ENCODE results near the gene RCAN3.
"Not testable (repeated sequence)": the region's sequence is repeated elsewhere in the genome, so short reads cannot be mapped to it uniquely, and the experiment has no call there.

RCAN3 gene

DNA sequence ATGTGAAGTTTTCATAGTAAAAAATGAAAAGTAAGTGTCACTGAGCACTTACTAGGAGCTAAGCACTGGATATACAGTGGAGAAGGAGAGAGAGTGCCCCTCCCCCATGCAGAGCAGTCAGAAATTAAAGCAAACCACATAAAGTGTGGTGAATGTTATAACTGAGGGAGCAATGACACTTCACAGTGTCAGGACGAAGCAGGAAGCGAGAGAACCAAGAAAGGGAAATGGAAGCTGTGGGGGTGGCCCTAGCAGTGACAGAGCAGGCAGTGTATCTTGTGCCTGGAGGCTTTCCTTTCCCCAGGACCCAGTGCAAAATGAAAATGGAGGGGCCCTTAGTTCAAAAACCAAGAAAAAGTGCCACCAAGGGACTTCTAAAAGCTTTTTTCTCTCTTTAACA, 21.5 kb upstream of the RCAN3 start:
- Histone ChIP-seq H3K4me3 (ENCODE audit: low read depth, low read length) (no peak overlapping the region), H3K4me1 (no peaks in the 10 kb centered on the region), H3K27me3 (no peaks in the 10 kb centered on the region), H3K9me3 (no peaks in the 10 kb centered on the region), H3K36me3 (no peaks in the 10 kb centered on the region)
- no peak for DNase-seq
- TF ChIP-seq, protein P1, sequence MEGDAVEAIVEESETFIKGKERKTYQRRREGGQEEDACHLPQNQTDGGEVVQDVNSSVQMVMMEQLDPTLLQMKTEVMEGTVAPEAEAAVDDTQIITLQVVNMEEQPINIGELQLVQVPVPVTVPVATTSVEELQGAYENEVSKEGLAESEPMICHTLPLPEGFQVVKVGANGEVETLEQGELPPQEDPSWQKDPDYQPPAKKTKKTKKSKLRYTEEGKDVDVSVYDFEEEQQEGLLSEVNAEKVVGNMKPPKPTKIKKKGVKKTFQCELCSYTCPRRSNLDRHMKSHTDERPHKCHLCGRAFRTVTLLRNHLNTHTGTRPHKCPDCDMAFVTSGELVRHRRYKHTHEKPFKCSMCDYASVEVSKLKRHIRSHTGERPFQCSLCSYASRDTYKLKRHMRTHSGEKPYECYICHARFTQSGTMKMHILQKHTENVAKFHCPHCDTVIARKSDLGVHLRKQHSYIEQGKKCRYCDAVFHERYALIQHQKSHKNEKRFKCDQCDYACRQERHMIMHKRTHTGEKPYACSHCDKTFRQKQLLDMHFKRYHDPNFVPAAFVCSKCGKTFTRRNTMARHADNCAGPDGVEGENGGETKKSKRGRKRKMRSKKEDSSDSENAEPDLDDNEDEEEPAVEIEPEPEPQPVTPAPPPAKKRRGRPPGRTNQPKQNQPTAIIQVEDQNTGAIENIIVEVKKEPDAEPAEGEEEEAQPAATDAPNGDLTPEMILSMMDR (IDR thresholded peaks at IDR 0.05; ENCODE audit: low read depth, low read length): no peak

DNA sequence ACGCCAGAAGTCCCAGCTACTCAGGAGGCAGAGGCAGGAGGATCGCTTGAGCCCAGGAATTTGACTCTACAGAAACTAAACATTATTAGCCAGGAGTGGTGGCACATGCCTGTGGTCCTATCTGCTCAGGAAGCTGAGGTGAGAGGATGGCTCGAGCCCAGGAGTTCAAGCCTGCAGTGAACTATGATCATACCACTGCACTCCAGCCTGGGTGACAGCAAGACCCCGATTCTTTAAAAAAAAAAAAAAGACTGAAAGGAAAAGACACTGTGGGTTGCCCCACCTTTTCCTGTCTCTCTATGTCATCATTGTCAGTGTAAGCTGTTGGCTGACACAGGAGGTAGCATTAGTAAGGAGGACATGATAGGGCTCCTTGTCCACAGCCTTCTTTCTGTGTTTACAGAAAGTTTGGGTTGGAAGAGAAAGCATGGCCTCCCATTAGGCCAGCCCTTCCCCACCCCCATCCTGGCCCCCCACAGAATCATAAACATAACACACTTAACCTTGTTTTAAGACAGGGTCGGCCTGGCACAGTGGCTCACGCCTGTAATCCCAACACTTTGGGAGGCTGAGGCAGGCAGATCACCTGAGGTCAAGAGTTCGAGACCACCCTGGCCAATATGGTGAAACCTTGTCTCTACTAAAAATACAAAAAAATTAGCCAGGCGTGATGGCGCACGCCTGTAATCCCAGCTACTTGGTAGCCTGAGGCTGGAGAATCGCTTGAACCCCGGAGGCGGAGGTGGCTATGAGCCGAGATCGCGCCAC, 20.6 kb upstream of the RCAN3 start:
- no peaks in the 10 kb centered on the region for H3K36me3 ChIP-seq
- TF ChIP-seq, protein P1 (IDR thresholded peaks at IDR 0.05; ENCODE audit: low read depth, low read length): no peak
- no peak overlapping the region for H3K4me3 ChIP-seq (ENCODE audit: low read depth, low read length)
- no peaks in the 10 kb centered on the region for H3K4me1 ChIP-seq
- DNase-seq: no peak
- no peaks in the 10 kb centered on the region for H3K27me3 ChIP-seq
- no peaks in the 10 kb centered on the region for H3K9me3 ChIP-seq

DNA sequence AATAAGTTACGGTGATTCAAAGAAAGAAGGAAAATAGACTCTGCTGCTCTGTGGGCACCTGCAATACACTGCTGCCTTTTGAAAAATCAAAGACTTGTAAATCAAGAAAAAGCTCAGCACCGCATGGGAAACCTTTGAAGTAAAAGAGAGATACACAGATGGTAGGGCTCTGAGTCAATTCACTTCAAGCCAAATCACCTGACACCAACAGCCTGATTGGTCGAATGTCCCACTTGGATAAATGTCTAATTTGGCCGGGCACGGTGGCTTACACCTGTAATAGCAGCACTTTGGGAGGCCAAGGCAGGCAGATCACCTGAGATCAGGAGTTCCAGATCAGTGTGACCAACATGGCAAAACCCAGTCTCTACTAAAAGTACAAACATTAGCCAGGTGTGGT, 19.2 kb upstream of the RCAN3 start:
- no peaks in the 10 kb centered on the region for H3K4me1 ChIP-seq
- no peak for DNase-seq
- H3K4me3 ChIP-seq (ENCODE audit: low read depth, low read length): no peak overlapping the region
- H3K27me3 ChIP-seq: no peaks in the 10 kb centered on the region
- no peaks in the 10 kb centered on the region for H3K36me3 ChIP-seq
- TF ChIP-seq, protein P1 (IDR thresholded peaks at IDR 0.05; ENCODE audit: low read depth, low read length): no peak
- H3K9me3 ChIP-seq: no peaks in the 10 kb centered on the region

DNA sequence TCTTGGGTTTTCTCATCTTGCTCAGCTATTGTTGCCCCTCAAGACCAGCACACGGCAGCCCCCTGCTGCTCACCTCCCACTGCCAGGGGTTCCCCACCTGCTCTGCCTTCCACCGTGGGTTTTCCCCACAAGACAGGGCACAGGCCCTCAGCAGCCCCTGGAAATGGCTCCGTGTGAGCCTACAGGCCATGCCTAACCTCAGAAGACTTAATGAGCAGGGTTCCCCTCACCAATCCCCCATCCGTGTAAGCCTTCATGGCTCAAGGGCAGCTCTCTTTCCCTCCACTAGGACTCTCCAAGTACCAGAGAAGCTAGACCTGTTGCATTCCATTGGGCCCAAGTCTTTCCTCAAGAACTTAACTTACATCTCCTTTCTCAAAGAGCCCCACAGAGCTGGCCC, 18.4 kb upstream of the RCAN3 start:
- H3K9me3 ChIP-seq: no peaks in the 10 kb centered on the region
- DNase-seq: no peak
- TF ChIP-seq, protein P1 (IDR thresholded peaks at IDR 0.05; ENCODE audit: low read depth, low read length): no peak

DNA sequence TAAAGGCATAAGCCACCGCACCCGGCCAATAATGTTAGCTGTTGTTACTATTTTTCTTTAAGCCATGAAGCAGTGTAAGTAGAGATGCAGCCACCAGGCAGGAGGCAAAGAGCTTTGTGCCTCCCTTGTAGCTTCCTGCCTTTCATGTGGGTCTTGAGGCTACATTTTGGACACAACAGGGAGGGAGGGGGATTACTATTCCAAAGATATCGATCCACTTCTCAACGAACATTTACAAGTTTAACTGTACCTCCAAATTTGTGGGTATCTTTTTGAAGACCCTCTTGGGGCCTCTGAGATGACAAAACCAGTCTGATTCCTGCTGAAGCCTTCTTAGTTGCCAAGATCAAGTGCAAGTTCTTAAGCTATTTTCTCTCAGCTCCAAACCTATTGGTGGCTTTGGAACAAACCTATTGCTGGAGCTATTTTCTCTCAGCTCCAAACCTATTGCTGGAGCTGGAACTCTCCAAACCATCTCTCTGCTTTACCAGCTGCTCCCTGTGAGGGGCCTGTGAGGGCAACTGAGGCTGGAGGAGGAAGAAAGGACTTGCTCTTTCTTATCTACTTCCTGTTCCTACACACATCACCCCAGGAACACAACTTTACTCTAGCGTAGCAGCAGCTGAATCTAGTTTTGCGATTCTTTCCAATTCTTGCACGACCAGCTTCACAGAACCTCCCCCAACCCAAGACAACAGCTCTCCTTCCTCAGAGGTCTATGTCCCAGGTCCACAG, 16.1 kb upstream of the RCAN3 start:
- no peaks in the 10 kb centered on the region for H3K27me3 ChIP-seq
- no peak overlapping the region for H3K4me3 ChIP-seq (ENCODE audit: low read depth, low read length)
- DNase-seq: no peak
- no peaks in the 10 kb centered on the region for H3K36me3 ChIP-seq
- TF ChIP-seq, protein P1 (IDR thresholded peaks at IDR 0.05; ENCODE audit: low read depth, low read length): no peak
- no peaks in the 10 kb centered on the region for H3K9me3 ChIP-seq
- H3K4me1 ChIP-seq: no peaks in the 10 kb centered on the region

More for the DNA sequence above, 18.4 kb upstream of the RCAN3 start:
- no peaks in the 10 kb centered on the region for H3K27me3 ChIP-seq
- H3K36me3 ChIP-seq: no peaks in the 10 kb centered on the region
- no peaks in the 10 kb centered on the region for H3K4me1 ChIP-seq
- no peak overlapping the region for H3K4me3 ChIP-seq (ENCODE audit: low read depth, low read length)

DNA sequence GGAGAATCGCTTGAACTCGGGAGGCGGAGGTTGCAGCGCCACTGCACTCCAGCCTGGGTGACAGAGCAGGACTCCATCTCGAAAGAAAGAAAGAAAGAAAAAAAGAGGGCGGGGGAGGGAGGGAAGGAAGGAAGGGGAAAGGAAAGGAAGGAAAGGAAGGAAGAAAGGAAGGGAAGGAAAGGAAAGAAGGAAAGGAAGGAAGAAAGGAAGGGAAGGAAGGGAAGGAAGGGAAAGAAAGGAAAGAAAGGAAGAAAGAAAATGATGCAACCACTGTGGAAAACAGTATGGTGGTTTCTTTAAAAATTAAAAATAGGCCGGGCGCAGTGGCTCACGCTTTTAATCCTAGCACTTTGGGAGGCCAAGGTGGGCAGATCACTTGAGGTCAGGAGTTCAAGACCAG, 15.2 kb upstream of the RCAN3 start:
- H3K9me3 ChIP-seq: no peaks in the 10 kb centered on the region
- no peaks in the 10 kb centered on the region for H3K4me1 ChIP-seq
- H3K4me3 ChIP-seq (ENCODE audit: low read depth, low read length): no peak overlapping the region
- no peaks in the 10 kb centered on the region for H3K27me3 ChIP-seq
- H3K36me3 ChIP-seq: no peaks in the 10 kb centered on the region
- TF ChIP-seq, protein P1 (IDR thresholded peaks at IDR 0.05; ENCODE audit: low read depth, low read length): no peak
- no peak for DNase-seq

DNA sequence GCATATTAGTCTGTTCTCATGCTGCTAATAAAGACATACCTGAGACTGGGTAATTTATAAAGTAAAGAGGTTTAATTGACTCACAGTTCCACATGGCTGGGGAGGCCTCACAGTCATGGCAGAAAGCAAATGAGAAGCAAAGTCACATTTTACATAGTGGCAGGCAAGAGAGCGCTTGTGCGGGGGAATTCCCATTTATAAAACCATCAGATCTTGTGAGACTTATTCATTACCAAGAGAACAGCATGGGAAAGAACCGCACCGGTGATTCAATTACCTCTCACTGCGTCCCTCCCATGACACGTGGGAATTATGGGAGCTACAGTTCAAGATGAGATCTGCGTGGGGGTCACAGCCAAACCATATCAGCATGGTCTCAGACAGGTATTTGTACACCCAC, 14.5 kb upstream of the RCAN3 start:
- not testable (repeated sequence) for H3K9me3 ChIP-seq; H3K27me3 ChIP-seq; H3K36me3 ChIP-seq; H3K4me3 ChIP-seq (ENCODE audit: low read depth, low read length); DNase-seq; H3K4me1 ChIP-seq
